Urothelium cell line (cell line): ENCODE data around the gene SAV1.
A peak's percentile ranks its signal among the peaks of the same experiment; 100 is the strongest.

Experiments used
- DNase-seq: peaks from one replicate; pipeline ENCODE4 v3.0.0; 2011; ENCODE audit warnings: low spot score, mixed read lengths
- FAIRE-seq: peaks from 2 replicates; lab custom pipeline; 2011; peaks lifted over from hg19 to GRCh38; lab: Jason Lieb, UNC

The SAV1 gene

DNA sequence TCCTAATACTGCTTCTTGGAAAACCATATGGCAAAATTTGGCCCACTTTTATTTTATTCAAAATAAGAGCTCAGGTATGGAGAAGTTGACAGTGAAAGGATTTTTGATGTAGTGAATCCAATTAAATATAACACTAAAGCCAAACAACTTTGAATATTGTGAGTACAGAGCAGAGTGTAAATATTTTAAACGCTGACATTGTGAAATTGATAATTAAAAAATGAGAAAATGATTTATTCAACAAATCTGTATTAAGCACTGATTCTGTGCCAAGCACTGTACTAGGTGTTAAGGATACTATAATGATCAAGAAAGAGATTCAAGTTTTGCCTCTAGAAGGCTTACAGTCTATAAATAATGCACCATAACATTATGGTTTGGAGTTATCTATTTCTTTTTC is 57.6 kb downstream of the SAV1 start:
- no peak for DNase-seq
- no peak for FAIRE-seq

DNA sequence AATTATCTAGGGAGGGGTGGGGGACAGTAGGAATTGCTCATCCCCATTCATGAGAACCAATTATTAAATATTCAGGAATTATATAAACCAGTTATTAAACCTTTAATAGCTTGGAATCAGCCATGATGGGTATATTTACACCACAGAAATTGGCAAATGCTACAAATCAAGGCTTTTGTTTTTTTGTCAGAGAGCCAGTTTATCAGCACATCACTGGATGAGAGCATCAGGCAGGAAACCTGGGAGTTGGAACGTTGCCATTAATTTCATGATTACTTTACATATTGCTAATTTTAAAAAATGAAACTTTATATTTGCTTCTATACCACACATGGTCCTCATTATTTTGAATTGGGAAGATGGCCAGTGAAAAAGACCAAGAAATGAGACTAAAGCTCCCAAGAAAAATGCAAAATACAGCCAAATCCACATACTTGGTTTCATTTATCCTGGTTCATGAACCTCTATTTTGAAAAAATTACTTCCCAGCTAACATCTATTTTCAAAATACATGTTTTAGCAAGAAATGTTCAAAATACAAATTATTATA is 59.7 kb downstream of the SAV1 start:
- FAIRE-seq (no peak), DNase-seq (no peak)

DNA sequence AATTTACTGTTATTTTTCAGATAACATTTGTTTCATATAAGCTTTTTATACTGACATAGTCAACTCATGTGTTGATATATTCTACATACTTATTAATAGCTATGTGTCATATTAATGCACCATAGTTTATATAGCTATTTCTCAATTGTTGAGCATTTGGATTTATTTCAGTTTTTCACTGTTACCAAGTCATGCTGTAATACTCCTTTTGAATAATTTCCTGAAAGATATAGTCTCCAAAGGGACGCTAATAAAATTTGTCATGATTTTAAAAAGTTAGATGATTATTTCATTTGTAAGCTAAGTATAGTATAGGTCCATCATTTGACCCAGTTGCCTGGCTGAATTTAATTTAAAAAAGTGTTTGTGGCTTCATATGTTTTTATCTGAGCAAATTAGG is 60.3 kb downstream of the SAV1 start:
- FAIRE-seq (no peak), DNase-seq (no peak)

DNA sequence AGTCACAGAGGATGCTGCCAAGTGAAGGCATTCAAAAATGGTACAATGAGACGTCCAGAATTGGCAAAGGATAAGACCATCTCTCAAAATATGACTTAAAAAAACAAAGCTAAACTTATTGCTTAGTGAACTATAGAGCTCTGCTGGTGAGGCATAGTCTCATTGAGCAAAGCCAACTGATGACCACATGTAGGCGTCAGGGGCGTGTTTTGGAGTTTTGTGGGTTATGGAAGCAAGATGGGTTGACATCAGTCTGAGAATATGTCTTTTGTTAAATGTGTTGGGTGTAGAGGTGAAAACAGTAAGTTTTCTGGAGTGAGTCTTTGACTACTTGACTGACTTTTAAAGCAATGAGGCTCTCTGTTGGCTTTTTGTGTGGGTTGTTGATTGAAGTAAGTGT is 60.9 kb downstream of the SAV1 start:
- FAIRE-seq: peak; percentile 92
- no peak for DNase-seq

DNA sequence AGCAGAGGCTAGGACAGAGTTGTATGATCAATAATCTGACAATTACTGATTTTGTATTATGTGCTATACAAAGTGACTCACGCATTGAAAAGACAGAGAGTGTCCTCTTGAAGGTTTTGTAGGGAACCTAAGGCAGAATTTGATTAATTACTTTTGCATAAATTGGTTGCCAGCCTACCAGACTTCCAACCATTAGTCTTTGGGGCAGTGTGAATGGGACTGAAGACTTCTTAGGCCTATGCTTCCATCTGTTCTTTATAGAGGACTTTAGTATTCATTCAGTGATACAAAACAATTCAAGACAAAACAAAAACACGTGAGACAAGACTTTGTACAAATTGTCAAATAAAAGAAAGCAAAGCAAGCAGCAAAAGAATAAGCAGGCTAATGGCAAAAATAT is 61.6 kb downstream of the SAV1 start:
- no peak for DNase-seq

DNA sequence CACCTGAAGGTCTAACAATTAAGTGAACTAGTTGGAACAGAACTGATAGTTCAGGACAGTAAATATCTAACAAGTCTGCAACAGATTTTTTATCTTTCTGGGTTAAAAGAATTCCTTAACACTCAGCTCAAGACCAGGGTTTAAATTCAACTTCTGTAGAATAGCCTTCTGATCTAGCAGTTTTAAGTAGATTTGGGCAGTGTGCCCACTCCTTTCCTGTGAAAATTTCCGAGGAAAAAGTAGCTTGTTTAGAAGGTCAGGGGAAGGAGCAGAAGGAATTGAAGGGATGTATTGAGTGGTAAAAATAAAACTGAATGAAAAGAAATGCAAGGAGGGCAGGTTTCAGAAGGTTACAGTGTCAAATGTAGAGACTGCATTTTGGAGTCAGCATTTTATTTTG is 62.3 kb downstream of the SAV1 start:
- DNase-seq: no peak
- FAIRE-seq: no peak

More for the DNA sequence above, 61.6 kb downstream of the SAV1 start:
- FAIRE-seq: no peak

DNA sequence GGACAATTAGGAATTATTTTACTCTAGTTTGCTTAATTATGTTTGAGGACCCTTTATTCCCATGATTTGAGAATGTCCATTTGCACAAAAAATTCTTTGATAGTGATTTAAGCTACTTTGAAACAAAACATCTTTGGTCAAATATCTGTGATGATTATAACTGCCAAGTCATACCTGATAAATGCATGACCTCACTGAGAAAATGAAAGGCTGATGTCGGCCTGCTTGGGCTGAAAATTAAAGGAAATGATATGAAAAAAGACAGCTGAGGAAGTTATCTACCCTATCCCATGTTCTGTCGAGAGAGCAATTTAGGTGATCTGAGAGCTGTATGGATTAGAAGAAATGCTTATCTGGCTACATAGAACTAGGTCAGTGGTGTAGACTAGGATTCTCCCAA is 64.5 kb downstream of the SAV1 start:
- FAIRE-seq: no peak
- DNase-seq: no peak

DNA sequence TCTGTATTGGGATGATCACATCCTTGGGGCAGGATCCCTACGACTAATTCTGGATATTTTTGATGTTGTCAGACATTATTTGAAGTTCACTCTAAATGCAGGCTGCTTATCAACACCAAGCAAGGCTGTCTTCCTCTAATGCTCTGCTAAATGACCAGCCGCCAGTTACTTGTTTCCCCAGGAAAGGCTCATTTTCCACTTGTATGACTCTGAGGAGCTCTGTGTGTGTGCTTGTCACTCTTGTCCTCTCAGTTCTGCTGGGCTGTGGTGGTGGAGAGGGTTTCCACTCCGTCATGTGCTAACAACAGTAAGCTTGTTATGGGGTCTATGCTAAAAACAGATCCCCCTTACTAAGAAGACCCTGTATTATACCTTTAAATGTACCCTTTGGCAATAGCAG is 66.1 kb downstream of the SAV1 start:
- DNase-seq (no peak), FAIRE-seq (peak; percentile 76)

DNA sequence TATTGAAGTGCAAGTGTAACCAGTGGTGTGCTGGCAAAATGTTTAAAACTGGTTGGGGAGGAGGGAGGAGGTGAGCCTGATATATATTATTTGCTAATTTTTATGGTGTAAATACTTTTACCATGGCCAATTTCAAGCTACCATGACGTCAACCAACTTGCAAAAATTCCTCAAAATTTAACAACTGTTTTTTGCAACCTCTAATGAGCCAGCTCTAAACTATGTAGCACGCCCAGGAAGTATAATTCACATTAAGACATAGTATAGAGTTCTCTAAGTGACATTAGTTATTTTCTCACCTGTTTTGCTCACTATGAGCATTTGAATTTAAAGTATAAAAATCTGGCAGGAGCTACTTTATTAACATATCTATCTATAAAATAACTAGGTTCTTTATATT is 66.7 kb downstream of the SAV1 start:
- no peak for DNase-seq
- no peak for FAIRE-seq

DNA sequence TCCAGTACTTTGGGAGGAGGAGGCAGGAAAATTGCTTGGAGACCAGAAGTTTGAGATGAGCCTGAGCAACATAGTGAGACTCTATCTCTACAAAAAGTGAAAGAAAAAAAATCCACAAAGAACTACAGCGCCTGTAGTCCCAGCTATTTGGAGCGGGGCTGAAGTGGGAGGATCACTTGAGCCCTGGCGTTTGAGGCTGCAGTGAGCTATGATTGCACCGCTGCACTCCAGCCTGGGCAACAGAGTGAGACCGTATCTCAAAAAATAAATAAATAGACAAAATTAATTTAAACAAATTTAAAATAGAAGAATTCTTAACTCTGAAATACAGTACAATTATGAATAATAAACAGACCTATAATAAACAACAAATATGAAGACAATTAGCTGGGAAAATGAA is 67.3 kb downstream of the SAV1 start:
- DNase-seq: peak; percentile 16
- no peak for FAIRE-seq

DNA sequence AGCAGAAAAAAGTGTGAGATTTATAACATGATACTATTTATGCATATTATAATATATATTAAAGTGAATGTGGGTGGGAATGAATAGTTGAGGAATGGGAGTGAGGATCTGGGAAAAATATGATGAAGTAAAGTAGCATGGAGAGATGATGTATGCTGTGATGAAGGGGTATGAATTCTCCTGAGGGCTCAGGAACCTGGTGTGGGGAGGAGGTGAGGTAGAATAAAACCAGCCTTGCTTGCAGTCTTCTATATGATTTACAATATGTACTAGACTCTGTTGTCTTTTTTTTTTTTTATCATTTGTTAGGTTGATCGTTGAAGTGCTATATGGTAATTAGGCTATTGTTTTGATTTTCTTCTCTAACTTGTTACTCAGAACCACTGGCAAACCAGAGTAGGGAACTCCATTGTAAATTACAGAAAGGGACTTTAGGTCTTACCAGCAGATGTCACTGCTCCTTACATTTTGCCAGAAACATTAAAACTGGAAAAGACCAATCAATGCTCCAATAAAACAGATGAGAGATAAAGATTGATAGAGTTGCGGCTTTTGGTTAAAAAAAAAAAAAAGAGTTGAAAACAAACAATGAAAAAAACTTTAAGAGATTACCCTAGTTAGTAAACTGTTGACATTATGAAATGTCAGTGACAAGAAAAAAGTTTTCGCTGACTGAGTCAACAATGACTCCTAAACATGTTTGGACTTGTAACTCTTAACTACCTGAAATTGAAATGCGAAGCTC is 68.2 kb downstream of the SAV1 start:
- FAIRE-seq (peak; percentile 87), DNase-seq (peak; percentile 66)

DNA sequence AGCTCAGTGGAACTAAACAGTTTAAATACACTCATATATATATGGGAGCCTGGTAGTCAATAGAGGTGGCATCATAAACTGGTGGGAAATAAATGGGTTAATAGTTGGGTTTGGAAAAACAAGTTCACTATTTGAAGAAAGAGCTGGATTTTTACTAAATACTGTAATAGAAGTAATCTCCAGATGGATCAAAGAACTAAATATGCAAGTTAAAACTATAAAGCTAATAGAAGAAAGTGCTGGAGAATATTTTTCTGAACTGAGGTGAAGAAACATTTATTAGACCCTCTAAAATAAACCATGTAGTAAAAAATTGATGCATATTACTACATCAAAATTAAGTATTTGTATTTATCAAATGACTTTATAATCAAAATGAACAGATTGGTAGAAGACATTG is 69.3 kb downstream of the SAV1 start:
- FAIRE-seq (no peak), DNase-seq (no peak)

DNA sequence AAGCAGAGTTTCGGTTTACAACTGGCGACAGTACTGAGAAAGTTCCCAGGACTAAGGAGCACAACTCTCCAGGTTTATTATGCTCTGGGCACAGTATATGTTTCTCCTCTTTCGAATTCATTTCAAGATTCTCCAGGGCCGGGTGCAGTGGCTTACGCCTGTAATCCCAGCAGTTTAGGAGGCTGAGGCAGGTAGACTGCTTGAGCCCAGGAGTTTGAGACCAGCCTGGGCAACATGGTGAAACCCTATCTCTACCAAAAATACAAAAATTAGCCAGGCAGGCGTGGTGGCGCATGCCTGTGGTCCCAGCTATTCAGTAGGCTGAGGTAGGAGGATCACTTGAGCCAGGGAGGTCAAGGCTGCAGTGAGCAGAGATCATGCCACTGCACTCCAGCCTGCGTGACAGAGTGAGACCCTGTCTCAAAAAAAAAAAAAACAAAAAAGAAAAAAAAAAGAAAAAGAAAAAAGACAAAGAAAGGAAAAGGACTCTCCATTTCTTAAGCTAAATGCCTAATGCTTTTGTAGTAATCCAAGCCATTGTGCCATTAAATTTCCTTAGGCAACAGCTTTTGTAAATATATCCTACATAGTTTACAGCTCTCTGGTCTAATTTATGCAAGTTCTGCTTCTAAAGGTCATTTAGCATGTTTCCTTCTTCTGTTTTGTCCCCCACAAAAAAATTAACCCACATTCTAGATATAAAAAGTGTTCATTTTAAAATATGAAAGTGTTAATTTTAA is 73.4 kb downstream of the SAV1 start:
- DNase-seq: no peak
- FAIRE-seq: no peak

DNA sequence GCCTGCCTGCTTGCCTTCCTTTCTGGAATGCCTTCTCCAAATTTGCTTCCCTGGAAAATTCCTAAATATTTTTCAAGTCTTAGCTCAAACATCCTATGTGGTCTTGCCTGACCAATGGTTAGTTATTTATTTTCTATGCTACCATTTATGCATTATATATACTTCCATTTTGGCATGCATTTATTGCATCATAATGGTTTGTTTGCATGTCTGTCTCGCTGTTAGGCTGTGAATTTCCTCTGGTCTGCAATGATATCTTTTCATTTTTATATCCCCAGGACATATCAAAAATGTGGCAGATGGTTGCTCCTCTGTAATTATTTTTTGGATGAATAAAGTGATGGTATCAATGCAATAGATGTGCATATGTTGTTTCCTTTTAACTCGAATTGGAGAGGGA is 77.6 kb downstream of the SAV1 start:
- no peak for DNase-seq
- no peak for FAIRE-seq
